Measurements from ENCODE around the gene SCN1B. TPM values are rescaled to one million over a fixed set of nuclear protein-coding genes. Genes with fewer than 3 reads are reported as not detected.

The SCN1B gene
- total and polyA plus RNA-seq, 2 of the 13 experiments (the other 11 are each of a cell fraction or from before 2014, with no cell fraction given) = 2.7 to 20.1 TPM

DNA sequence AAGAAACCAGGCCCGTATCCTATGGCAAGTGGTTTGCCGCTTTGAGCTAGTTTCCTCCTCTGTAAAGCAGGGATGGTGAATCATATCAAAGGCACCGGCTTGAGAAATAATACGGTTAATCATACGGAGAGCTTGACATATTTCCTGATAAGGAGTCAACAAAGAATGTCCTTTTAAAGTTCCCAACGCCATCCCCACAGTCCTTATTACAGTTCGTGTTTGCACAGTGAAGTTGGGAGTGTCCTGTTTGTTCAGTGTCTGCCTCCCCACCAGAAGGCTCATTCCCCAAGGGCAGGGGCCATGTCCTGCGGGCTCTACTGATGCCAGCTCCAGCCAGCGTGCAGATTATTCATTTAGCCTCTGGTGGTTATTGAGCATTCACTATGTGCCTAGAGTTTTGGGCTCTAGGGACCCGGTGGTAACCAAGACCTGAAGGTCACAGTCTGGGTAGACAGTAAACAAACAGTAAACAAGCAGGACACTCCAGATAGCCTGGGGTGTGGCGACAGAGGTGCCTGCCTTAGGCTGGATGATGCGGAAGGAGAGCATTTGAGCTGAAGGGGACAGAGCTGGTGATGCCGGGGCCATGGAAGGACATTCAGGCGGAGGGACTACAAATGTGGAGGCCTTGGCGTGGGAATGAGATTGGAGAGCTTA is 23.8 kb upstream of the SCN1B start (continued):
- no peak for TF ChIP-seq TSC22D2 (CRISPR knock-in tag; IDR thresholded peaks at IDR 0.05; ENCODE audit: borderline replicate concordance)
- no peak for TF ChIP-seq ZNF260 (CRISPR knock-in tag; IDR thresholded peaks at IDR 0.05; ENCODE audit: borderline replicate concordance, low read depth)
- TF ChIP-seq RARA (CRISPR knock-in tag; IDR thresholded peaks at IDR 0.05) = peak; percentile 96
- TF ChIP-seq, protein P1, sequence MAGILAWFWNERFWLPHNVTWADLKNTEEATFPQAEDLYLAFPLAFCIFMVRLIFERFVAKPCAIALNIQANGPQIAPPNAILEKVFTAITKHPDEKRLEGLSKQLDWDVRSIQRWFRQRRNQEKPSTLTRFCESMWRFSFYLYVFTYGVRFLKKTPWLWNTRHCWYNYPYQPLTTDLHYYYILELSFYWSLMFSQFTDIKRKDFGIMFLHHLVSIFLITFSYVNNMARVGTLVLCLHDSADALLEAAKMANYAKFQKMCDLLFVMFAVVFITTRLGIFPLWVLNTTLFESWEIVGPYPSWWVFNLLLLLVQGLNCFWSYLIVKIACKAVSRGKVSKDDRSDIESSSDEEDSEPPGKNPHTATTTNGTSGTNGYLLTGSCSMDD (CRISPR knock-in tag; IDR thresholded peaks at IDR 0.05) = no peak
- no peak for TF ChIP-seq TOPORS (CRISPR knock-in tag; IDR thresholded peaks at IDR 0.05)
- no peak; the same call in 1 of the 2 replicates for TF ChIP-seq ZNF839 (CRISPR knock-in tag; IDR thresholded peaks at IDR 0.05; ENCODE audit: borderline replicate concordance)
- TF ChIP-seq STAG1 (CRISPR knock-in tag; IDR thresholded peaks at IDR 0.05) = no peak
- TF ChIP-seq ZNF12 (CRISPR knock-in tag; IDR thresholded peaks at IDR 0.05) = no peak
- TF ChIP-seq ZNF709 (CRISPR knock-in tag; IDR thresholded peaks at IDR 0.05) = 0 out of 2 replicates have a peak, but pooled peaks have one; percentile 11
- peak; percentile 74; the same call in 1 of the 2 replicates for TF ChIP-seq SAFB2 (CRISPR knock-in tag; IDR thresholded peaks at IDR 0.05; ENCODE audit: borderline replicate concordance, low read depth)
- TF ChIP-seq HINFP (CRISPR knock-in tag; IDR thresholded peaks at IDR 0.05; ENCODE audit: low read depth) = no peak
- TF ChIP-seq, protein P2, sequence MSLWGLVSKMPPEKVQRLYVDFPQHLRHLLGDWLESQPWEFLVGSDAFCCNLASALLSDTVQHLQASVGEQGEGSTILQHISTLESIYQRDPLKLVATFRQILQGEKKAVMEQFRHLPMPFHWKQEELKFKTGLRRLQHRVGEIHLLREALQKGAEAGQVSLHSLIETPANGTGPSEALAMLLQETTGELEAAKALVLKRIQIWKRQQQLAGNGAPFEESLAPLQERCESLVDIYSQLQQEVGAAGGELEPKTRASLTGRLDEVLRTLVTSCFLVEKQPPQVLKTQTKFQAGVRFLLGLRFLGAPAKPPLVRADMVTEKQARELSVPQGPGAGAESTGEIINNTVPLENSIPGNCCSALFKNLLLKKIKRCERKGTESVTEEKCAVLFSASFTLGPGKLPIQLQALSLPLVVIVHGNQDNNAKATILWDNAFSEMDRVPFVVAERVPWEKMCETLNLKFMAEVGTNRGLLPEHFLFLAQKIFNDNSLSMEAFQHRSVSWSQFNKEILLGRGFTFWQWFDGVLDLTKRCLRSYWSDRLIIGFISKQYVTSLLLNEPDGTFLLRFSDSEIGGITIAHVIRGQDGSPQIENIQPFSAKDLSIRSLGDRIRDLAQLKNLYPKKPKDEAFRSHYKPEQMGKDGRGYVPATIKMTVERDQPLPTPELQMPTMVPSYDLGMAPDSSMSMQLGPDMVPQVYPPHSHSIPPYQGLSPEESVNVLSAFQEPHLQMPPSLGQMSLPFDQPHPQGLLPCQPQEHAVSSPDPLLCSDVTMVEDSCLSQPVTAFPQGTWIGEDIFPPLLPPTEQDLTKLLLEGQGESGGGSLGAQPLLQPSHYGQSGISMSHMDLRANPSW (CRISPR knock-in tag; IDR thresholded peaks at IDR 0.05; ENCODE audit: borderline replicate concordance) = peak; percentile 82; the same call in 1 of the 2 replicates
- TF ChIP-seq ZNF850 (CRISPR knock-in tag; conservative IDR thresholded peaks at IDR 0.05) = no peak
- TF ChIP-seq ARNT (IDR thresholded peaks at IDR 0.05) = no peak
- TF ChIP-seq PCBP2 (optimal IDR thresholded peaks at IDR 0.05; ENCODE audit: low read depth, low read length, poor library complexity, severe bottlenecking) = no peak
- no peak for TF ChIP-seq NFIB (CRISPR knock-in tag; IDR thresholded peaks at IDR 0.05; ENCODE audit: borderline replicate concordance)
- TF ChIP-seq ASH2L (IDR thresholded peaks at IDR 0.05; ENCODE audit: insufficient read length, low read depth, low read length) = peak; percentile 63
- TF ChIP-seq ARNT2 (CRISPR knock-in tag; IDR thresholded peaks at IDR 0.05; ENCODE audit: low read depth) = 0 out of 2 replicates have a peak, but pooled peaks have one; percentile 36
- peak; percentile 29; the same call in 1 of the 2 replicates for TF ChIP-seq ZNF784 (CRISPR knock-in tag; IDR thresholded peaks at IDR 0.05; ENCODE audit: borderline replicate concordance)
- no peak for TF ChIP-seq ZNF33B (CRISPR knock-in tag; IDR thresholded peaks at IDR 0.05)
- TF ChIP-seq HNRNPH1 (optimal IDR thresholded peaks at IDR 0.05; ENCODE audit: low read depth, low read length) = no peak
- peak; percentile 67 for TF ChIP-seq HNF1B (CRISPR knock-in tag; IDR thresholded peaks at IDR 0.05)
